GM23338 (cell line): ENCODE measurements around the gene HRC. TPM values are rescaled to one million over a fixed set of nuclear protein-coding genes. Genes with fewer than 3 reads are reported as not detected.

Experiments used
- ATAC-seq: fragments of 200-7000 bp; cut with Tn5 transposase; 3 replicates; pipeline ENCODE4 v1.9.1; 2020
- DNase-seq: peaks from one replicate; pipeline ENCODE4 v3.0.0-alpha.2; 2015; ENCODE audit warnings: low spot score
- H2AFZ ChIP-seq: fragments of 200-600 bp; sonication (generic); 2 replicates; pipeline ENCODE4 v1.8.0; 2016; ENCODE audit warnings: antibody characterized with exemption, mild to moderate bottlenecking, moderate library complexity
- H3F3A ChIP-seq: fragments of 200-600 bp; sonication (generic); replicated peaks from 2 replicates; pipeline ENCODE4 v1.8.0; 2017; ENCODE audit warnings: antibody characterized with exemption, mixed run types, low read depth
- H3K27ac ChIP-seq: fragments of 200-600 bp; sonication (generic); 2 replicates; pipeline ENCODE4 v1.6.1; 2016; ENCODE audit warnings: low read depth
- H3K27me3 ChIP-seq: fragments of 200-600 bp; sonication (generic); 2 replicates; pipeline ENCODE4 v1.8.0; 2016; ENCODE audit warnings: mild to moderate bottlenecking, mixed run types, moderate library complexity; ENCODE audit not compliant: insufficient read depth
- H3K36me3 ChIP-seq: fragments of 200-600 bp; sonication (generic); 2 replicates; pipeline ENCODE4 v1.8.0; 2016; ENCODE audit warnings: mild to moderate bottlenecking; ENCODE audit not compliant: insufficient read depth
- H3K4me1 ChIP-seq: fragments of 200-600 bp; sonication (generic); 2 replicates; pipeline ENCODE4 v1.8.0; 2016; ENCODE audit warnings: mild to moderate bottlenecking, moderate library complexity; ENCODE audit not compliant: insufficient read depth
- H3K4me2 ChIP-seq: fragments of 200-600 bp; sonication (generic); 2 replicates; pipeline ENCODE4 v1.7.1; 2017; ENCODE audit warnings: mixed run types
- H3K4me3 ChIP-seq: fragments of 200-600 bp; sonication (generic); 2 replicates; pipeline ENCODE4 v1.6.1; 2016; ENCODE audit warnings: mixed run types
- H3K79me2 ChIP-seq: fragments of 200-600 bp; sonication (generic); replicated peaks from 2 replicates; pipeline ENCODE4 v1.8.0; 2017; ENCODE audit warnings: mild to moderate bottlenecking; ENCODE audit not compliant: insufficient read depth
- H3K9me2 ChIP-seq: fragments of 200-600 bp; sonication (generic); 2 replicates; pipeline ENCODE4 v1.8.0; 2017; ENCODE audit not compliant: insufficient read depth
- H4K20me1 ChIP-seq: fragments of 200-600 bp; sonication (generic); replicated peaks from 2 replicates; pipeline ENCODE4 v1.8.0; 2017; ENCODE audit warnings: mild to moderate bottlenecking; ENCODE audit not compliant: insufficient read depth
- H3K27ac Mint-ChIP-seq: 2 replicates; pipeline ENCODE4 v1.8.0; 2020; ENCODE audit warnings: inconsistent platforms, mild to moderate bottlenecking, moderate library complexity, mixed read lengths
- H3K27me3 Mint-ChIP-seq: 3 replicates; pipeline ENCODE4 v1.8.0; 2022; ENCODE audit warnings: low read depth, mild to moderate bottlenecking, moderate library complexity, mixed read lengths, inconsistent platforms; ENCODE audit not compliant: insufficient read depth, poor library complexity
- H3K36me3 Mint-ChIP-seq: 3 replicates; pipeline ENCODE4 v1.8.0; 2021; ENCODE audit warnings: low read depth, mild to moderate bottlenecking, inconsistent platforms, moderate library complexity, mixed read lengths
- H3K4me1 Mint-ChIP-seq: 3 replicates; pipeline ENCODE4 v1.8.0; 2020; ENCODE audit warnings: mild to moderate bottlenecking, inconsistent platforms, mixed read lengths
- H3K4me3 Mint-ChIP-seq: 3 replicates; pipeline ENCODE4 v1.8.0; 2021; ENCODE audit warnings: moderate library complexity, mild to moderate bottlenecking, inconsistent platforms, mixed read lengths
- H3K9me3 Mint-ChIP-seq: 3 replicates; pipeline ENCODE4 v1.8.0; 2020; ENCODE audit warnings: moderate library complexity, mild to moderate bottlenecking, inconsistent platforms, mixed read lengths
- CREB1 ChIP-seq: fragments of 250-450 bp; sonication (Bioruptor Pico); IDR thresholded peaks from 2 replicates; pipeline ENCODE4 v1.5.0; 2020; ENCODE audit warnings: low read depth, mild to moderate bottlenecking, moderate library complexity
- ETS1 ChIP-seq: IDR thresholded peaks from 2 replicates; pipeline ENCODE4 v1.6.1; 2016; ENCODE audit warnings: antibody characterized with exemption
- EZH2 ChIP-seq: fragments of 200-600 bp; sonication (generic); IDR thresholded peaks from one replicate; pipeline ENCODE4 v1.8.0; 2017; ENCODE audit warnings: antibody characterized with exemption, mild to moderate bottlenecking, low read depth; ENCODE audit not compliant: unreplicated experiment
- EZH2phosphoT487 ChIP-seq: fragments of 200-600 bp; sonication (generic); IDR thresholded peaks from one replicate; pipeline ENCODE4 v1.8.1; 2018; ENCODE audit warnings: antibody characterized with exemption; ENCODE audit not compliant: unreplicated experiment
- JUNB ChIP-seq: IDR thresholded peaks from one replicate; pipeline ENCODE4 v1.6.1; 2016; ENCODE audit warnings: antibody characterized with exemption; ENCODE audit not compliant: unreplicated experiment
- POLR2AphosphoS5 ChIP-seq: IDR thresholded peaks from 2 replicates; pipeline ENCODE4 v1.6.1; 2016; ENCODE audit warnings: antibody characterized with exemption, low read depth
- REST ChIP-seq: IDR thresholded peaks from one replicate; pipeline ENCODE4 v1.6.1; 2018; ENCODE audit warnings: antibody characterized with exemption; ENCODE audit not compliant: unreplicated experiment
- STAT1 ChIP-seq: IDR thresholded peaks from one replicate; pipeline ENCODE4 v1.6.1; 2016; ENCODE audit warnings: antibody characterized with exemption; ENCODE audit not compliant: unreplicated experiment
- ZNF114 ChIP-seq: fragments of 250-450 bp; sonication (Bioruptor Pico); IDR thresholded peaks from 2 replicates; pipeline ENCODE4 v1.5.0; 2020; ENCODE audit warnings: mild to moderate bottlenecking, moderate library complexity
- ZNF331 ChIP-seq: fragments of 250-450 bp; sonication (Bioruptor Pico); IDR thresholded peaks from 2 replicates; pipeline ENCODE4 v1.5.0; 2020; ENCODE audit warnings: low read depth, mild to moderate bottlenecking, moderate library complexity
- ZNF462 ChIP-seq: fragments of 250-450 bp; sonication (Bioruptor Pico); IDR thresholded peaks from 2 replicates; pipeline ENCODE4 v1.5.0; 2020; ENCODE audit warnings: mild to moderate bottlenecking, moderate library complexity
- polyA plus RNA-seq: library from polyadenylated mRNA; unstranded; fragments of >200 nt; fragmentation: Nextera tagmentation; extraction: Ambion mirVana; gene quantifications from 2 replicates; pipeline ENCODE4 v1.2.1, GENCODE V29; 2016
- total RNA-seq: library from RNA; depleted of rRNA; stranded (reverse); fragments of >200 nt; shearing (Covaris generic); gene quantifications from 2 replicates; pipeline ENCODE4 v1.2.3, GENCODE V29; 2014

Gene HRC
- total and polyA plus RNA-seq, 2 experiments from 2014 or later, result 1.4 to 2.0 TPM

- Histone ChIP-seq H3F3A (0 out of 2 replicates have a peak, but pooled peaks cover 2% of the 10 kb centered on the region), H3K4me1 (peaks cover 7% of the 10 kb centered on the region; the same call in 1 of the 2 replicates), H3K4me3 (peak overlapping the region; percentile 55), H3K36me3 (no peaks in the 10 kb centered on the region), H3K27ac (no peak overlapping the region), H3K4me2 (peak overlapping the region; percentile 81), H3K27me3 (0 out of 2 replicates have a peak, but pooled peaks cover 12% of the 10 kb centered on the region), H3K79me2 (no peaks in the 10 kb centered on the region), H2AFZ (peak overlapping the region; percentile 84), H3K9me2 (no peaks in the 10 kb centered on the region), H4K20me1 (no peaks in the 10 kb centered on the region)
- TF ChIP-seq POLR2AphosphoS5 (no peak), EZH2phosphoT487 (no peak), STAT1 (no peak), JUNB (no peak), REST (no peak), ZNF331 (no peak), EZH2 (no peak), ZNF114 (CRISPR knock-in tag) (no peak), CREB1 (CRISPR knock-in tag) (no peak), ZNF462 (CRISPR knock-in tag) (no peak), ETS1 (no peak)
- peaks cover 4% of the 10 kb centered on the region for H3K27me3 Mint-ChIP-seq
- peaks cover 6% of the 10 kb centered on the region; the same call in 2 of the 3 replicates for H3K4me1 Mint-ChIP-seq
- DNase-seq, result peak; percentile 29
- no peak overlapping the region for H3K4me3 Mint-ChIP-seq
- H3K36me3 Mint-ChIP-seq, result no peaks in the 10 kb centered on the region
- H3K27ac Mint-ChIP-seq, result no peak overlapping the region
- H3K9me3 Mint-ChIP-seq, result no peaks in the 10 kb centered on the region
- peak; percentile 16; the same call in 2 of the 3 replicates for ATAC-seq
Observed at GRCh38 chr19:49165111-49165750, 10.0 kb upstream of the HRC start.
